Measurements from ENCODE around the gene RAB11FIP3. TPM values are rescaled to one million over a fixed set of nuclear protein-coding genes. Genes with fewer than 3 reads are reported as not detected.

RAB11FIP3 gene
- total and polyA plus RNA-seq, 10 of the 15 experiments (the other 5 are each of a cell fraction or from before 2014, with no cell fraction given): 1.2 to 27.3 (median 7.7) TPM

- H3K4me3 ChIP-seq: no peak overlapping the region
- no peak overlapping the region for H3K27ac ChIP-seq (ENCODE audit: control insufficient read depth, insufficient read depth)
- DNase-seq (ENCODE audit: low read depth, low spot score) (no peak), FAIRE-seq (no peak), ATAC-seq (no peak)
- no peaks in the 10 kb centered on the region for H3K9me3 ChIP-seq (replicated peaks; ENCODE audit: control insufficient read depth, insufficient read depth, low read length)
- ChIA-PET SMC1A (ENCODE audit: uncharacterized antibody, unreplicated experiment) (no interaction called here), POLR2A (no interaction called here), RAD21 (ENCODE audit: unreplicated experiment) (no interaction called here), CTCF (interaction anchor here (1.1 kb wide), 1 partner anchor 10 kb away, joined by 3 read pairs; no protein-coding TSS in a partner anchor)
- no peak overlapping the region for H2AFZ ChIP-seq (ENCODE audit: control insufficient read depth, low read depth, low read length)
- BruUV-seq (replicated peaks): no TSS peak
- intact Hi-C loops (cut with micrococcal nuclease; ENCODE audit: unreplicated experiment): no loop called here
- no peaks in the 10 kb centered on the region; the same call in 1 of the 2 replicates for H3K79me2 ChIP-seq (ENCODE audit: control insufficient read depth, insufficient read depth, low read length)
- H4K20me1 ChIP-seq (ENCODE audit: control insufficient read depth, insufficient read depth): no peaks in the 10 kb centered on the region
- H3K9ac ChIP-seq (ENCODE audit: control insufficient read depth, insufficient read depth, low read length): no peak overlapping the region
- peaks cover 0 to 20% of the 10 kb centered on the region in 2 experiments; a peak in 2 of 4 replicates for H3K36me3 ChIP-seq (ENCODE audit: control insufficient read depth in 2 of 2, insufficient read depth in 2 of 2, low read length in 1 of 2)
- no peaks in the 10 kb centered on the region for H3K27me3 ChIP-seq (replicated peaks in 1 of 2; ENCODE audit: control insufficient read depth in 2 of 2, insufficient read depth in 2 of 2, low read length in 1 of 2)
- no peaks in the 10 kb centered on the region for H3K4me1 ChIP-seq (ENCODE audit: control insufficient read depth, insufficient read depth, low read length)
- in situ Hi-C loops (cut with MboI): no loop called here
- WGBS (ENCODE audit: insufficient coverage, insufficient replicate concordance, low lambda C conversion rate, missing lambda C conversion rate): over 99% methylated on average over 28 of the region's 29 CpGs
- no peak overlapping the region for H3K4me2 ChIP-seq (ENCODE audit: control insufficient read depth, insufficient read depth)
- no peak for TF ChIP-seq ZBTB11 (CRISPR knock-in tag; IDR thresholded peaks at IDR 0.05)
- no peak for TF ChIP-seq HCFC1 (IDR thresholded peaks at IDR 0.05; ENCODE audit: low read length)
- TF ChIP-seq RB1 (IDR thresholded peaks at IDR 0.05; ENCODE audit: borderline replicate concordance): no peak
Observed at GRCh38 chr16:540645-541340, 115.3 kb downstream of the RAB11FIP3 start.
